Esophagus mucosa (tissue), 1 donor: ENCODE data around the gene MICAL3. TPM values are rescaled to one million over a fixed set of nuclear protein-coding genes. Genes with fewer than 3 reads are reported as not detected.
"Not testable (repeated sequence)": the region's sequence is repeated elsewhere in the genome, so short reads cannot be mapped to it uniquely, and the experiment has no call there.

Source experiments
- ATAC-seq: fragments of 200-7000 bp; cut with Tn5 transposase; one replicate; pipeline ENCODE4 v1.9.1; 2020
- total RNA-seq: library from RNA; stranded (reverse); gene quantifications from one replicate; pipeline ENCODE4 v1.2.4, GENCODE V29; 2023
- donor health status: DM: yes; HTN: yes; CAD: no.

The MICAL3 gene
- 27.3 TPM for total RNA-seq

GRCh38 chr22:18024276-18024939 is at the start of gene MICAL3:
Gene MICAL3 (minus strand): TSS chr22:18024561. CDS start chr22:17906812, 117,749 bp downstream.
- ATAC-seq, result peak; percentile 81

- not testable (repeated sequence) for ATAC-seq
Observed at GRCh38 chr22:18073927-18074326, 49.6 kb upstream of the MICAL3 start.

GRCh38 chr22:18073467-18073866 is 49.1 kb upstream of the MICAL3 start:
- no peak for ATAC-seq

GRCh38 chr22:18071968-18072310 is 47.6 kb upstream of the MICAL3 start:
- no peak for ATAC-seq

GRCh38 chr22:18071307-18071967 is 47.1 kb upstream of the MICAL3 start:
- ATAC-seq, result not testable (repeated sequence)

GRCh38 chr22:18070556-18071306 is 46.4 kb upstream of the MICAL3 start:
- ATAC-seq, result peak; percentile 89

- no peak for ATAC-seq
Observed at GRCh38 chr22:18070041-18070440, 45.7 kb upstream of the MICAL3 start.

- no peak for ATAC-seq
Observed at GRCh38 chr22:18069041-18069440, 44.7 kb upstream of the MICAL3 start.

GRCh38 chr22:18068381-18068988 is 44.1 kb upstream of the MICAL3 start:
- no peak for ATAC-seq

- no peak for ATAC-seq
Observed at GRCh38 chr22:18067548-18068341, 43.4 kb upstream of the MICAL3 start.

GRCh38 chr22:18067121-18067520 is 42.8 kb upstream of the MICAL3 start:
- no peak for ATAC-seq

- no peak for ATAC-seq
Observed at GRCh38 chr22:18066181-18066859, 42.0 kb upstream of the MICAL3 start.

- peak; percentile 30 for ATAC-seq
Observed at GRCh38 chr22:18065256-18065655, 40.9 kb upstream of the MICAL3 start.

- no peak for ATAC-seq
Observed at GRCh38 chr22:18064636-18065035, 40.3 kb upstream of the MICAL3 start.

GRCh38 chr22:18063715-18064114 is 39.4 kb upstream of the MICAL3 start:
- ATAC-seq, result not testable (repeated sequence)

GRCh38 chr22:18063306-18063705 is 38.9 kb upstream of the MICAL3 start:
- ATAC-seq, result no peak

- peak; percentile 44 for ATAC-seq
Observed at GRCh38 chr22:18062421-18062820, 38.1 kb upstream of the MICAL3 start.

GRCh38 chr22:18060646-18061620 is 36.6 kb upstream of the MICAL3 start:
- no peak for ATAC-seq

GRCh38 chr22:18059991-18060390 is 35.6 kb upstream of the MICAL3 start:
- no peak for ATAC-seq

- no peak for ATAC-seq
Observed at GRCh38 chr22:18059473-18059872, 35.1 kb upstream of the MICAL3 start.

- no peak for ATAC-seq
Observed at GRCh38 chr22:18059094-18059417, 34.7 kb upstream of the MICAL3 start.
